ENCODE data around the gene ADH1B.
"Not testable (repeated sequence)": the region's sequence is repeated elsewhere in the genome, so short reads cannot be mapped to it uniquely, and the experiment has no call there.

Gene ADH1B

DNA sequence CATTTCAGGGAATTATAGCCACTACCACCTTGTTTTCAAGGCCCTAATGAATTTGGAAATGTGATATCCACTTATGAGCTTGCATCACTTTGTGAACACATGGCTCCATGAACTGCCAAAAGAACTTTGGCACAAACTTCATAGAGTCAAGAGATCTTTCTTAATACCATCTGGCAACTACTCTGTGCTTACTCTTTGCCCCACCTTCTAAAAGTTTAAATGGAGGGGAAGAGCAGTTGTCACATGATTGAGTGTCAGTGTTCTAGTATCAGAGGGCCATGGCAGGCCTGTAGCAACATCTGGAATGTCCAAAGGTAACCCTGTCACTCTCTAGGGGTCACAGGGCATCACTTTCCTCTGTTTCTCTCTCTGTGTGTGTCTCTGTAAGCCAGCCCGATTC lies 2.6 kb upstream of the ADH1B start:
- no peak for DNase-seq

DNA sequence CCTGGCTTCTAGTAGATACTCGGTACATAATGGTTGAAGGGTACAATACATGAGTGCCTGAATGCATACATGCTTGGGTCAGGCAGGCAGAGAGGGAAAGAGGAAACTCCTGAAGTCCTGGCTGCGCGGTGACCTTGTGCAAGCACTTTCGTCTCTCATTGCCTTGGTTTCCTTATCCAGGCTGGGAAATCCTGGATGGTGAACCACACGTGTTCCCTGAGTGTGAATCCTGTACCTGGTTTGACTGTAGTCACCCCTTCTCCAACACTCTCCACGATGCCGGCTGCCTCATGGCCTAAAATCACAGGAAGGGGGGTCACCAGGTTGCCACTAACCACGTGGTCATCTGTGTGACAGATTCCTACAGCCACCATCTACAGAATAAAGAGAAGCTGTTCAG lies 3.4 kb downstream of the ADH1B start:
- not testable (repeated sequence) for DNase-seq

DNA sequence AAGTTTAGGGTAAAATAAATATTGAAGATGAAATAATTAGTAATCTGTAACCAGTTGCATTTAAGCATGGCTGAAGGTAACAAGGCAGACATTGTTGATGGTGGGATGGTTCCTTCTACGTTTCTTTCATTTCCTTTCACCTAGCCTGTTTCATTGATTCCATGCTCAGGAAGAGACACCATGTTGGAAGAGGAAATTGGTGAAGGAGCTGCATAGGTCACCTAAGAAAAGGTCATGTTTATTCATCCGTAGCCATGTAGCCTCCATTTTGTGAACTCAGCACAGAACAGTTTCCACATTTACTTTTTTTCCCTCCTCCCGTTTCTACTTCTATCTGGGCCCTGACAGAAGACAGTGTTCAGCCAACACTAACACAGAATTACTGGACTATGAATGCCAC lies 3.8 kb downstream of the ADH1B start:
- DNase-seq = no peak

DNA sequence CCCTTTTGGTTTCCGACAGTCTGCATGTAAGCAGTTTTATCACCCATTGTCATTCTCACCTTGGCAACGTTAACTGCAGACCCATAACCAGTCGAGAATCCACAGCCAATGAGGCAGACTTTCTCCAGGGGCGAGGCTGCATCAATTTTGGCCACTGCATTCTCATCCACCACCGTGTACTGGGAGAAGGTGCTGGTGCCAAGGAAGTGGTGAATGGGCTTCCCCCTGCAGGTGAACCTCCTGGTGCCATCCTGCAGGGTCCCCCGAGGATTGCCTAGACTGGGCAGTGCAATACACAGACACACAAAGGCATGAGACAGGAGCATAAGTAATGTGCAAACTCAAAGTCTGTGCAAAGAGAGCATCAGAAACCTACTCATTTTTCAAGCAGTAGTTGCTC lies 5.4 kb downstream of the ADH1B start:
- DNase-seq = no peak

DNA sequence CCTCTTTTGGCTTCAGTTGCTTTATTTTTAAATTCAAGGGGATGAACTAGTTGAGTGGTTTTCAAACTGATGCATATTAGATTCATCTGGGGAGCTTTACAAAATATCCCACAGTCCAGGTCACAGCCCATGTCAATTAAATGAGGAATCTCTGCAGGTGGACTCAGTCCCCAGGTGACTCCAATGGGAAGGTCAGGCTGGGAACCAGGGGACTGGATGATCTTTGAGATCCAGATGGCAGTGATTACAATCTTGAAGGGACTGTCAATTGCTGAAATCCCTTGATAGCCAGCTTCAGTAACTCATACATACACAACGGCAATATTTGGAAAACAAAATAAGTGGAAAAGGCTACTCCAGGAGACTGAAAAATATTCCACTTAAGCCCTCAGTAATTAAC lies 7.0 kb downstream of the ADH1B start:
- DNase-seq = no peak

DNA sequence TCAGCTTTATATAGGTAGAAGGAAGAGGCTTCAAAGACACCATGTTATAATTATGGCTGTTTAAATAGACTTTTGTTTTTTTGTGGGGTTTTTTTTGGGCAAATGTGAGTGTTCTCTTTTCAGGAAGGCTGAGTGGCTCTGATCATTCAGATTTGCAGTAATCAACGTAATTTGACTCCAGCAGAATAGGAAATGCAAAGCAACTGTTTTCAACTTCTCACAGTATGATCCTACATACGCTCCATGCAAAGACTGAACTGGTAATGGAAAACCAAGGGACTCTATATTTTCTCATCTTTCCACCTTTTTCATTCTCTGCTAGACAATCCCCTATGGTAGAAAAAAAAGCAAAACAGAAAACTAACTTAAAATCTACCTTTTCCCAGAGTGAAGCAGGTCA lies 10.8 kb downstream of the ADH1B start:
- DNase-seq = no peak

GRCh38 chr4:99305638-99306400 lies 15.4 kb downstream of the ADH1B start:
- DNase-seq = no peak

GRCh38 chr4:99301376-99302164 lies 19.6 kb downstream of the ADH1B start:
- no peak for DNase-seq

GRCh38 chr4:99300934-99301333 lies 20.3 kb downstream of the ADH1B start:
- DNase-seq = no peak

DNA sequence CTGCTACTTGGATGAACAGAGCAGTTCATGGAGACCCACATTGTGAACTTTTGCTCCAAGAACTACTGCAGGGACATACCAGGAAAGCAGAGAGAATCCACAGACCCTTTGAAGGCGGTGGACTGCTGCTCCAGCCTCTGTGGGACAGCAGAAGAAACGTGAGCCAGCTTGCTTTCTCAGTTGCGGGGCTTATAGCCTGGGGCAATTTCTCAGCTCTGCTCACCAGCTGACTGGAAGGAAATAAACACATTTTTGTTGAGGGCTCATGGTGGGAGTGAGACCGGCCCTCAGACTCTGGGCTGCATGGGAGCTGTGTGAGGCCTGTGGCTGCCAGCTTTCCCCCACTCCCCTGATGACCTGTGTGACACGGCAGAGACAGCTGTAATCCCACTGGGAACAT lies 27.8 kb downstream of the ADH1B start:
- DNase-seq = no peak

- no peak for DNase-seq
Observed at GRCh38 chr4:99290848-99291786, 30.1 kb downstream of the ADH1B start, which contains the start of gene ADH1A. Gene ADH1A (minus strand): TSS chr4:99290985. CDS start chr4:99290914, 71 bp downstream.

GRCh38 chr4:99285387-99285786 lies 35.8 kb downstream of the ADH1B start:
- DNase-seq = no peak

DNA sequence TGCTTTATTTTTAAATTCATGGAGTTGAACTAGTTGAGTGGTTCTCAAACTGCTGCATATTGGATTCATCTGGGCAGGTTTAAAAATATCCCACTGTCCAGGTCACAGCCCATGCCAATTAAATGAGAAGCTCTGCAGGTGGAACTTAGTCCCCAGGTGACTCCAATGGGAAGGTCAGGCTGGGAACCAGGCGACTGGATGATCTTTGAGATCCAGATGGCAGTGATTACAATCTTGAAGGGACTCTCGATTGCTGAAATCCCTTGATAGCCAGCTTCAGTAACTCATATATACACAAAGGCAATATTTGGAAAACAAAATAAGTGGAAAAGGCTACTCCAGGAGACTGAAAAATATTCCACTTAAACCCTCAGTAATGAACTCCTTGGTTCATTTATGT lies 38.5 kb downstream of the ADH1B start:
- DNase-seq = no peak

GRCh38 chr4:99281261-99281660 lies 39.9 kb downstream of the ADH1B start:
- DNase-seq = no peak

DNA sequence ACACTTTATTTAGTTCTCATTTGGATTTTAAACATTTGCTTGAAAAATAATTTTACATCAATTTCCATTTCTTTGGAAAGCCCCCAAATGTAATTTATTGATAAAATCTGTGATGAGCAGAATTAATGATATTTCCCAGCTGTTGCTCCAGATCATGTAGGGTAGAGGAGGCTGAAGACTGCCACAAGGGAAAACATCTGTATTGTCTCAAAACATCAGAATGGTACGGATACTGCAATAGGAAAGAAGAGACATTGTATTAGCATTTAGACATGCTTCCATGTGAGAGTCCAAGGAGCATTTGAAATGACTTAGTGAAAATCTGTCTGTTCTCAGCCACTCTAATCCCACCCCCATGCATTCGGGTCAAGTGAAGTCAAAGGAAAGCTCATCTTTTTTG lies 44.8 kb downstream of the ADH1B start:
- DNase-seq = no peak

DNA sequence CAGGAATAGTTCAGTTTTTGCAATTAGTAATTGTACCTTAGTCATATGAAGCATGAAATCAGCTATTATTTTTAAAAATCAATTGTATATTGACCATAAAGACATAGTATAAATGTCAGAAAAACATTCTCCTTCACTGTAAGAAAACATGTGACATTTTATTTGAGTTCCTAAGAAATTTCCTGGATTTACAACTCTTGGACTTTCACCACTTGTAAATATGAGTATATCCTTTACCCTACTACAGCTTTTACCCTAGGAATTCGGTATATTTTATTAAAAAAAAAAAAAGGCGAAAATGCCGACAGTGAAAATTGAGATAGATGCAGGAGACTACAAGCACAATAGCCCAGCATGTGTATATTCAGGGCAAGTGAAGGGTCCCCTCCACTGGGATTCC lies 45.3 kb downstream of the ADH1B start:
- no peak for DNase-seq

DNA sequence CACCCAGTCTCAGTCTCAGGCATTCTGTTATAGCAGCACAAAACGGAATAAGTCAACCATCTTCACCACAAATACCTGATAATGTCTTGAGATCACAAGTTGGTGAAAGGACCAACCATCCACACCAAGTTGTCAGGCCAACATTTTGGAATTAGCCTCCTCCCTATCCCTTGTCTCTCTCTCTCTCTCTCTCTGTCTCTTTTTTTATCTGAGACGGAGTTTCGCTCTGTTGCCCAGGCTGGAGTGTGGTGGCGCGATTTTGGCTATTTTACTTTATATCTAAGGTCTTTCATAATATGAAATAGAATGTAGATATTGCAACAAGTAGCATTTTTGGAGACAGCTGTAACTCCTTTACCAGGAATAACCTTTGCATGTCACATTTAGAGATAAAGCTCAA lies 46.2 kb downstream of the ADH1B start:
- no peak for DNase-seq

DNA sequence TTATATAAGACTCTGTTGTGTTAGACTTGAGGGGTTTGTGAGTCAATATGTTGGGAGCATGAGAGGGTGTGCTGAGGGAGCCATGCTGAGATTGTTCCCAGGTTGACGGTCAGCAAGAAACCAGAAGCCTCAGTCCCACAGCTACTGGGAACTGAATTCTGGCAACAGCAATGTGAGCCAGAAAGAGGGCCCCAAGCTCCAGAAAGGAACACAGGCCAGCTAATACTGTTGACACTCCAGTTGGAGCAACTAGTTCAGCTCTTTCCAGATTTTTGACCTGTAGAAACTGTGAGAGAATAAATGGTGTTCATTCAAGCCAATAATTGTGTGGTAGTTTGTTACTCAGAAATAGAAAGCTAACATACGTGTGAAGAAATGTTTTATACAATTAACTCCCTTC lies 47.5 kb downstream of the ADH1B start:
- no peak for DNase-seq

DNA sequence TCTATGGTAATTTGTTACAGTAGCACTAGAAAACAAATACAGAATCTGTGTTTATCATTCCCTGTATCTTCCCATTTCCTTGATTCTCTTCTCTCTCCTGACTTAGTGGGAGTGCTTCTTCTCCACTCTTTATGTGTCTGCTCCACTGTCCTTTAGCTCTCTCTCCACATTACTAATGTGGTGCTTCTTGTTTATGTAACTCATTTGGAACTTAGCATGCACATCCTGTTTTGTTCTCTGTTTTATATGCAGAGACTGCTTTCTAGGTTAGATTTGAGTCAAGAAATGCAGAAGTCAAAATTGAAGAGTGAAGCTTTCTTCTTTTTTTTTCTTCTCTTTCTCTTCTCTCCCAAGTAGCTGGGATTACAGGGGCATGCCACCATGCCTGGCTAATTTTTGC lies 56.3 kb downstream of the ADH1B start:
- DNase-seq = no peak

Measured in AML-193 (cell line).